Adrenal gland (tissue), 12 donors: ENCODE data around the gene BABAM2. TPM values are rescaled to one million over a fixed set of nuclear protein-coding genes. Genes with fewer than 3 reads are reported as not detected.
A peak's percentile ranks its signal among the peaks of the same experiment; 100 is the strongest.

Experiments
- DNase-seq, 7 donors: peaks; one replicate each; pipeline ENCODE4 v3.0.0-alpha.2; 2019 to 2020
- H3K27ac ChIP-seq, 5 donors: fragments of 200-600 bp; sonication (generic) in 4 of 5; 1 replicate in 3 of 5; 2 replicates in 2 of 5; pipeline versions ENCODE4 v1.5.1 to v1.8.0; 2016 to 2020; ENCODE audit warnings: mild to moderate bottlenecking in 1 of 5
- H3K27me3 ChIP-seq: fragments of 200-600 bp; 2 replicates; pipeline ENCODE4 v1.8.0; 2021
- H3K36me3 ChIP-seq, 2 donors: fragments of 200-600 bp; replicated peaks in 1 of 2; 1 replicate in 1 of 2; 2 replicates in 1 of 2; pipeline versions ENCODE4 v1.5.1 to v1.8.0; 2018 to 2022
- H3K4me1 ChIP-seq, 2 donors: fragments of 200-600 bp; replicated peaks in 1 of 2; 1 replicate in 1 of 2; 2 replicates in 1 of 2; pipeline versions ENCODE4 v1.5.1 to v1.8.0; 2018 to 2021
- H3K4me3 ChIP-seq, 4 donors: fragments of 200-600 bp; sonication (generic) in 3 of 4; one replicate each; pipeline ENCODE4 v1.5.1; 2016 to 2018
- H3K9me3 ChIP-seq, 3 donors: fragments of 200-600 bp; sonication (generic) in 1 of 3; replicated peaks in 1 of 3; 1 replicate in 2 of 3; 2 replicates in 1 of 3; pipeline versions ENCODE4 v1.5.1 to v1.8.0; 2016 to 2021
- CTCF ChIP-seq, 6 experiments: fragments of 450-650 bp in 4 of 6; fragments of 200-600 bp in 2 of 6; sonication (generic) in 1 of 6; IDR thresholded peaks; 1 replicate in 5 of 6; 2 replicates in 1 of 6; pipeline versions ENCODE4 v1.5.1 to v1.8.0; 2016 to 2021; ENCODE audit warnings: antibody characterized with exemption in 6 of 6, mild to moderate bottlenecking in 2 of 6, moderate library complexity in 1 of 6
- POLR2A ChIP-seq, 2 donors: fragments of 450-650 bp; IDR thresholded peaks; one replicate each; pipeline ENCODE4 v1.6.1; 2017; ENCODE audit warnings: antibody characterized with exemption in 2 of 2, mild to moderate bottlenecking in 2 of 2, moderate library complexity in 1 of 2
- WGBS, 4 donors: extraction: QIAGEN DNeasy Blood & Tissue Kit in 2 of 4; methylation state at CpG; one replicate each; pipeline versions ENCODE4 v1.1.5 to v1.1.7; 2013 to 2017; 5-methylcytosine and 5-hydroxymethylcytosine counted together
- intact Hi-C, 2 donors: fragments of 100-400 bp; cut with DNase I; formaldehyde crosslinking; loops; one replicate each; pipeline versions ENCODE4 v1.14.1 to v1.15.0; 2022 to 2023
- polyA plus RNA-seq, 3 donors: library from polyadenylated mRNA; stranded (reverse); fragments of 200-250 nt in 2 of 3; fragments of 350-450 nt in 1 of 3; fragmentation: Illumina TruSeq in 1 of 3; extraction: RNeasy Lipid Tissue Mini Kit (QIAGEN cat#74804) in 1 of 3; gene quantifications; one replicate each; pipeline ENCODE4 v1.2.3, GENCODE V29; 2013 to 2014
- total RNA-seq, 9 donors: library from RNA; depleted of rRNA in 4 of 9; stranded (reverse); fragments of >200 nt in 4 of 9; fragments of 120-200 nt in 1 of 9; fragmentation: NEBNext Ultra II Directional in 1 of 9; extraction: Animal tissue kit (Norgen Biotek cat#: 25700) in 1 of 9; gene quantifications; one replicate each; pipeline versions ENCODE4 v1.1.0 to v1.2.4, GENCODE V29; 2013 to 2023
- donor health status: healthy with polysubstance abuse.
- donor health status: Bipolar disorder and iron deficiency.
- donor health status: DM: yes; HTN: yes; CAD: no.
- donor health status: DM: no; HTN: no; CAD: no.
- donor health status: DM: no; HTN: no; CAD: no.
- donor health status: DM: yes; HTN: yes; CAD: no.

The BABAM2 gene
- total and polyA plus RNA-seq, 12 donors = 88.2 to 925 (median 357) TPM

- no peak overlapping the region for H3K27ac ChIP-seq
- intact Hi-C loops = no loop called here
- H3K27me3 ChIP-seq = no peaks in the 10 kb centered on the region
- H3K9me3 ChIP-seq = no peaks in the 10 kb centered on the region
- H3K4me3 ChIP-seq = no peak overlapping the region
- no peak for DNase-seq
- H3K36me3 ChIP-seq = peaks cover 0 to 9% of the 10 kb centered on the region in 2 donors
- 79 to 88% (median 85%) methylated on average over 4 of the region's 4 CpGs for WGBS, 4 donors
- H3K4me1 ChIP-seq = peaks cover 24 to 43% of the 10 kb centered on the region in 2 donors
- TF ChIP-seq POLR2A (IDR thresholded peaks at IDR 0.05) (no peak), CTCF (IDR thresholded peaks at IDR 0.05) (no peak)
Measured at GRCh38 chr2:27990030-27990590, 99.6 kb downstream of the BABAM2 start.

- TF ChIP-seq CTCF (IDR thresholded peaks at IDR 0.05) (no peak), POLR2A (IDR thresholded peaks at IDR 0.05) (no peak)
- no peaks in the 10 kb centered on the region for H3K27me3 ChIP-seq
- no peak overlapping the region for H3K4me3 ChIP-seq
- H3K36me3 ChIP-seq = peaks cover 0 to 14% of the 10 kb centered on the region in 2 donors
- intact Hi-C loops = no loop called here
- WGBS, 4 donors = 94 to 100% (median 98%) methylated on average over 1 of the region's 1 CpG
- H3K27ac ChIP-seq = no peak overlapping the region
- peaks cover 24 to 43% of the 10 kb centered on the region in 2 donors for H3K4me1 ChIP-seq
- no peaks in the 10 kb centered on the region for H3K9me3 ChIP-seq
- no peak for DNase-seq
Measured at GRCh38 chr2:27991146-27991545, 100.6 kb downstream of the BABAM2 start.

GRCh38 chr2:27992787-27993401 lies 102.4 kb downstream of the BABAM2 start:
- Histone ChIP-seq H3K27me3 (no peaks in the 10 kb centered on the region), H3K27ac (peak overlapping the region in 1 of 5 donors; percentile 11), H3K9me3 (no peaks in the 10 kb centered on the region), H3K4me1 (peaks cover 11 to 42% of the 10 kb centered on the region in 2 donors), H3K4me3 (no peak overlapping the region), H3K36me3 (peaks cover 0 to 15% of the 10 kb centered on the region in 2 donors)
- intact Hi-C loops = no loop called here
- TF ChIP-seq CTCF (IDR thresholded peaks at IDR 0.05) (no peak), POLR2A (IDR thresholded peaks at IDR 0.05) (no peak)
- DNase-seq = no peak

GRCh38 chr2:27993402-27993787 lies 102.9 kb downstream of the BABAM2 start:
- H3K27me3 ChIP-seq = no peaks in the 10 kb centered on the region
- DNase-seq = no peak
- H3K27ac ChIP-seq = peak overlapping the region in 1 of 5 donors; percentile 11
- TF ChIP-seq CTCF (IDR thresholded peaks at IDR 0.05) = no peak
- peaks cover 9 to 37% of the 10 kb centered on the region in 2 donors for H3K4me1 ChIP-seq
- intact Hi-C loops = no loop called here
- peaks cover 0 to 15% of the 10 kb centered on the region in 2 donors for H3K36me3 ChIP-seq
- no peaks in the 10 kb centered on the region for H3K9me3 ChIP-seq
- no peak overlapping the region for H3K4me3 ChIP-seq
- 25 to 54% (median 48%) methylated on average over 1 of the region's 1 CpG for WGBS, 4 donors
